ENCODE results near the gene PRMT5.
A peak's percentile ranks its signal among the peaks of the same experiment; 100 is the strongest.

Gene PRMT5

DNA sequence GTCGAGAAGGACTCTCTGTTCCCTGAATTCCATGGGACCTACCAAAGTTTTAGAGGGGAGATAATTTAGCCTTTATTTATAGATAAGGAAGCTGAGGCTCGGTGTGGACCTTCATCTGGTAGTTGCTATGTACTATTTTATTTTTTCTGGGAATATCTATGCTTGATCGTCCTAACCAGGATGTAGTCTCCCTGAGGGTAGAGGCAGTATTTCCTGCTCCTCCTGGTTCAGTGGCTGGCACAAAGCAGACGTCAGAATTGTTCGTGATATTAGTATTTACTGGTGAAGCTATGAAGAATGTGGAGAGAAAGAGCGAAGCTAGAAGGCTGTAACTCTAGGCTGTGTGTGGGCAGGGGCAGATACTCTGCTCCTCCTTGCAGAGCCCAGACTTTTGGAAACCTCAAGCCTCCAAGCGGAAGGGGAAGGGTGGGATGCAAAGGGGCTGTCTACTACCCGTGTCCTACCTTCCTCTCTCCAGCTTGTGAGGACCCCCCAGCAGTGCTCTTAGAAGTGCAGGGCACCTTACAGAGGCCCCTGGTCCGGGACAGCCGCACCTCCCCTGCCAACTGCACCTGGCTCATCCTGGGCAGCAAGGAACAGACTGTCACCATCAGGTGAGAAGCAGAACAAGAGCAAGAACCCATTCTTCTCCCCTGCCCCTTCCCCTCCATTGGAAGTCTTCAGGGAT, 56.2 kb downstream of the PRMT5 start:
- no peak for DNase-seq

DNA sequence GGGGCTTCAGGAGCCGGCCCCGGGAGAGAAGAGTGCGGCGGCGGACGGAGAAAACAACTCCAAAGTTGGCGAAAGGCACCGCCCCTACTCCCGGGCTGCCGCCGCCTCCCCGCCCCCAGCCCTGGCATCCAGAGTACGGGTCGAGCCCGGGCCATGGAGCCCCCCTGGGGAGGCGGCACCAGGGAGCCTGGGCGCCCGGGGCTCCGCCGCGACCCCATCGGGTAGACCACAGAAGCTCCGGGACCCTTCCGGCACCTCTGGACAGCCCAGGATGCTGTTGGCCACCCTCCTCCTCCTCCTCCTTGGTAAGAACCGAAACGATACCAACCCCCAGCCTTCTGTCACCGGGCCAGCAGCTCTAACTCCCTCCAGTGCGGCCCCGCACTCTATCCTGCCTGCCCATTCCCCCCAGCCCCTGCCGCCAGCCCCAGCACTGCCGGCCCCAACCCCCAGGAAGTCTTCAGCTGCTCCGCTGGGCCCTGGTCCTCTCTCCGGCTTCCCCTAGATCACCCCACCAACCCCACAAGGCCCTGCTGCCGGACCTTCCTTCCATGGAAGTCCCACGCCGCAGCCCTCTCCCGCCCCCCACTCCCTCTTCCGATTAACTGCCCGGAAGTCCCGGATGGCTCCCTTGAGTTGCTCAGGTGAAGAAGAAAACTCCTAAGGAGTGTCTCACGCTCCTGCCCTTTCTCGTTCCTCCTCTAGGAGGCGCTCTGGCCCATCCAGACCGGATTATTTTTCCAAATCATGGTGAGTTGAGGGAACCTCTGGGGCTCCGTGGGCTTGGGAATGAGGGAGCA, 56.9 kb downstream of the PRMT5 start:
- peak; percentile 78 for DNase-seq

DNA sequence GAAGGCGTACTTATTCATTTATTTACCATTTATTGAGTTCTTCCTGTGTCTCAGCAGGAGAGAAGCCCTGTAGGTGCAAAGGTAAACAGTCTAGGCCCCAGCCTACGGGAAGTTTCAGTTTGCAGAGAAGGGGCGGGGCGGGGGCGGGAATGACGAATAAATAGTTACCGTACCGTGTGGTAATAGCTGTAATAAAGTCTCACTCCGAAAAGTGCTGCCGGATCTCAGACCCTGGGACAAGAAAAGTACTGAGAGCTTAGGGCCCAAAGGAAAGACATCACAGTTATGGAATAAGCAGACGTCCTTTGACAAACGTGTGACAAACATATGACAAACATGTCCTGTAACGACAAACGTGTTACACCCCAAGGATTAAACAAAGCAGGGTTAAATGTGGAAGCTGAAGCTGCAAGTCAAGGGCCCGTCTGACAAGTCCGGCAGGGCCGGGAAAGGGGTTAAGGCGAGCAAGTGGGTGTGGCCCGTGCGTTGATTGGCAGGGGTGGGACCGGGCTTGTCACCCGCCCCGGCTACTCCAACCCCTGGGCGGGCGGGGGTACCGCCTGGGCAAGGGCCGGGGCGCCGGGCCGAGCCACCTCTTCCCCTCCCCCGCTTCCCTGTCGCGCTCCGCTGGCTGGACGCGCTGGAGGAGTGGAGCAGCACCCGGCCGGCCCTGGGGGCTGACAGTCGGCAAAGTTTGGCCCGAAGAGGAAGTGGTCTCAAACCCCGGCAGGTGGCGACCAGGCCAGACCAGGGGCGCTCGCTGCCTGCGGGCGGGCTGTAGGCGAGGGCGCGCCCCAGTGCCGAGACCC, 57.7 kb downstream of the PRMT5 start, which contains the start of gene LRP10:
TSS of gene LRP10 (plus strand) at position 517 of the 809 bp plus-strand sequence. CDS start 564 bp downstream, outside the sequence.
- DNase-seq = peak; percentile 91

- peak; percentile 84 for DNase-seq
Observed at GRCh38 chr14:22870811-22871223, 58.4 kb downstream of the PRMT5 start.

Measured in activated CD4-positive, alpha-beta T cell treated with anti-CD3 and anti-CD28 coated beads, Interleukin-10, Interleukin-2, amounts not matched to agents 100 ng/mL and 50 ng/mL, durations not matched to agents 16 hours and 8 hours (primary cell).